ENCODE results near the gene RNF225. TPM values are rescaled to one million over a fixed set of nuclear protein-coding genes. Genes with fewer than 3 reads are reported as not detected.

The RNF225 gene
- total RNA-seq, 1 donor from 2014 or later, result 0.55 TPM

- H3K9me3 ChIP-seq, result no peaks in the 10 kb centered on the region
- H3K4me3 ChIP-seq, result no peak overlapping the region
- intact Hi-C loops (cut with DNase I), result no loop called here
- no peaks in the 10 kb centered on the region for H3K36me3 ChIP-seq
- DNase-seq (no peak), ATAC-seq (no peak)
- peaks cover 13% of the 10 kb centered on the region for H3K27me3 ChIP-seq
- H3K27ac ChIP-seq, result no peak overlapping the region
- peaks cover 5% of the 10 kb centered on the region for H3K4me1 ChIP-seq
- no peak for TF ChIP-seq CTCF (IDR thresholded peaks at IDR 0.05)
These were observed 40.9 kb upstream of the RNF225 start for GRCh38 chr19:58354478-58355030.

GRCh38 chr19:58355215-58355796 lies 40.1 kb upstream of the RNF225 start:
- H3K9me3 ChIP-seq, result no peaks in the 10 kb centered on the region
- no peak overlapping the region for H3K4me3 ChIP-seq
- intact Hi-C loops (cut with DNase I), result no loop called here
- ATAC-seq (no peak), DNase-seq (no peak)
- peaks cover 13% of the 10 kb centered on the region for H3K27me3 ChIP-seq
- TF ChIP-seq CTCF (IDR thresholded peaks at IDR 0.05), result no peak
- H3K4me1 ChIP-seq, result peaks cover 5% of the 10 kb centered on the region
- no peaks in the 10 kb centered on the region for H3K36me3 ChIP-seq
- no peak overlapping the region for H3K27ac ChIP-seq

- Histone ChIP-seq H3K4me1 (peaks cover 5% of the 10 kb centered on the region), H3K36me3 (no peaks in the 10 kb centered on the region), H3K27me3 (peaks cover 11% of the 10 kb centered on the region), H3K4me3 (peak overlapping the region; percentile 38), H3K9me3 (no peaks in the 10 kb centered on the region), H3K27ac (no peak overlapping the region)
- TF ChIP-seq CTCF (IDR thresholded peaks at IDR 0.05), result no peak
- ATAC-seq, result peak; percentile 13
- DNase-seq, result no peak
- intact Hi-C loops (cut with DNase I), result no loop called here
These were observed 39.3 kb upstream of the RNF225 start for GRCh38 chr19:58355908-58356765.

GRCh38 chr19:58356766-58357480 lies 38.5 kb upstream of the RNF225 start:
- ATAC-seq, result no peak
- intact Hi-C loops (cut with DNase I), result no loop called here
- H3K4me1 ChIP-seq, result peaks cover 11% of the 10 kb centered on the region
- H3K4me3 ChIP-seq, result peak overlapping the region; percentile 38
- DNase-seq, result no peak
- H3K27ac ChIP-seq, result no peak overlapping the region
- no peaks in the 10 kb centered on the region for H3K36me3 ChIP-seq
- no peak for TF ChIP-seq CTCF (IDR thresholded peaks at IDR 0.05)
- H3K27me3 ChIP-seq, result peaks cover 4% of the 10 kb centered on the region
- H3K9me3 ChIP-seq, result no peaks in the 10 kb centered on the region

GRCh38 chr19:58357481-58358145 lies 37.8 kb upstream of the RNF225 start:
- no peaks in the 10 kb centered on the region for H3K9me3 ChIP-seq
- no peak overlapping the region for H3K27ac ChIP-seq
- TF ChIP-seq CTCF (IDR thresholded peaks at IDR 0.05), result no peak
- peaks cover 4% of the 10 kb centered on the region for H3K27me3 ChIP-seq
- peaks cover 11% of the 10 kb centered on the region for H3K4me1 ChIP-seq
- DNase-seq (no peak), ATAC-seq (no peak)
- intact Hi-C loops (cut with DNase I), result no loop called here
- H3K36me3 ChIP-seq, result no peaks in the 10 kb centered on the region
- H3K4me3 ChIP-seq, result no peak overlapping the region
